ENCODE measurements around the gene BAD. TPM values are rescaled to one million over a fixed set of nuclear protein-coding genes. Genes with fewer than 3 reads are reported as not detected.

BAD gene
- total RNA-seq, 1 experiment from 2014 or later: 34.7 TPM

GRCh38 chr11:64244966-64245365 is 39.5 kb downstream of the BAD start:
- TF ChIP-seq AFF4 (CRISPR knock-in tag; IDR thresholded peaks at IDR 0.05; ENCODE audit: borderline replicate concordance): no peak
- TF ChIP-seq FOXK1 (CRISPR knock-in tag; IDR thresholded peaks at IDR 0.05): 0 out of 2 replicates have a peak, but pooled peaks have one; percentile 38
- 0 out of 2 replicates have a peak, but pooled peaks have one; percentile 23 for TF ChIP-seq ETV6 (CRISPR knock-in tag; IDR thresholded peaks at IDR 0.05)
- Mint-ChIP-seq H3K27me3 (ENCODE audit: low read depth) (no peaks in the 10 kb centered on the region), H3K9me3 (no peaks in the 10 kb centered on the region), H3K4me3 (peak overlapping the region; percentile 85), H3K36me3 (peaks cover 8% of the 10 kb centered on the region), H3K27ac (no peak overlapping the region), H3K4me1 (peaks cover 51% of the 10 kb centered on the region)
- ATAC-seq (no peak), DNase-seq (ENCODE audit: low spot score) (no peak)
- ChIA-PET POLR2A (interaction anchor here (0.8 to 1.9 kb wide), 5 partner anchors 22 to 96 kb away, joined by 3 to 6 read pairs (median 4); partner anchors contain the start of genes ESRRA and STIP1), CTCF (interaction anchor here (1.9 to 3.2 kb wide), 5 partner anchors 19 to 110 kb away, joined by 5 to 14 read pairs (median 8); partner anchors contain the start of genes NUDT22 and TRPT1)

DNA sequence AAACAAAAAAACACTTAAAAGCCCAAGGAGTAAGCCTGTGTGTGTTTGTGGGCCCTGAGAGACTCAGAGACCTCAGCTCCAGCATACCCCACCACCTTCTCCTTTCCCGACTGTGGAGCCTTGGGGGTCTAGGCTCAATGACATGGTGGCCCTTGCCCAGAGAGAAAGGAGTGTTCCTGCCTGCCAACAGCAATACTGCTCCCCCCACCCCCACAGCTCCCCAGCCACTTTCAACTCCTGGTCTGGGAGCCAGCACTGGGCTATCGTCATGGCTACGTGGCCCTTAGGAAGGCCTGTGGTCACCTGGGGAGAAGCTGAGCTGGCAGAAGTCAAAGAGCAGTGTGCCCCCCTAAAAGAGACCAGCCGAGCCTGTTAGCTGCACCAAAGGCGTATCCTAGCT is 40.4 kb downstream of the BAD start:
- peaks cover 44% of the 10 kb centered on the region for H3K4me1 Mint-ChIP-seq
- no peaks in the 10 kb centered on the region for H3K9me3 Mint-ChIP-seq
- peak overlapping the region; percentile 83 for H3K27ac Mint-ChIP-seq
- no peaks in the 10 kb centered on the region for H3K27me3 Mint-ChIP-seq (ENCODE audit: low read depth)
- ATAC-seq: no peak
- no peak for DNase-seq (ENCODE audit: low spot score)
- CTCF ChIA-PET: interaction anchor here (1.1 to 3.8 kb wide), 6 partner anchors 7 to 111 kb away, joined by 4 to 50 read pairs (median 10); partner anchors contain the start of gene PLCB3
- TF ChIP-seq, protein P1, sequence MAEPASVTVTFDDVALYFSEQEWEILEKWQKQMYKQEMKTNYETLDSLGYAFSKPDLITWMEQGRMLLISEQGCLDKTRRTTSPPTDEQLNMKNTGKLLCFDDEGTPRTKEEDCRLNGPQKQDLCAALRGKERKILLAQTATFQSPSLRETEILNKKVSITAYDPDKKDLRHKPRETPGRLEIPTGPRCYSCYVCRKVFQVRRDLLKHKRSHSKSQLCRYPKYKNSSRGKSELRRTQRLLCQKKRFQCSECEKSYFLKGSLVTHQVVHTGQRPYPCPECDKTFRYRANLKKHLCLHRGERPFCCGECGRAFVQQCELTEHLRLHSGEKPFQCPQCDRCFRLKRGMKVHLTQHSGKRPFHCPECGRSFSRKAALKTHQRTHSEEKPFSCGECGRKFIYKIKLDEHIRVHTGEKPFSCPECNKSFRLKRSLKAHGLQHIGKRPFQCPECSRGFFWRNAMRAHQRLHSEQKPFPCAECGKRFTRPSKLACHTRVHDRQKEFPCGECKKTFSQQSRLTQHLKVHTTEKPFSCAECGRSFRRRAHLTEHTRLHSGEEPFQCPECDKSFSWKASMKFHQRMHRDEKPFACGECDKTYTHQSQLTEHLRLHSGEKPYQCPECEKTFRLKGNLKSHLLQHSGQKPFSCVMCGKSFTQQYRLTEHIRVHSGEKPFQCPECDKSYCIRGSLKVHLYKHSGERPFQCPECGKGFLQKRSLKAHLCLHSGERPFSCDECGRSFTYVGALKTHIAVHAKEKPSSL (CRISPR knock-in tag; conservative IDR thresholded peaks at IDR 0.05): 0 out of 2 replicates have a peak, but pooled peaks have one; percentile 30
- TF ChIP-seq GRHL2 (CRISPR knock-in tag; IDR thresholded peaks at IDR 0.05; ENCODE audit: insufficient replicate concordance, severe bottlenecking): no peak
- H3K36me3 Mint-ChIP-seq: peaks cover 8% of the 10 kb centered on the region
- POLR2A ChIA-PET: interaction anchor here (0.6 to 1.8 kb wide), 6 partner anchors 15 to 1484 kb away, joined by 3 to 6 read pairs (median 4); partner anchors contain the start of gene TRPT1
- H3K4me3 Mint-ChIP-seq: peak overlapping the region; percentile 88

GRCh38 chr11:64243236-64243854 is 41.1 kb downstream of the BAD start:
- POLR2A ChIA-PET: interaction anchor here (0.6 to 1.8 kb wide), 6 partner anchors 15 to 1483 kb away, joined by 3 to 6 read pairs (median 4); partner anchors contain the start of gene STIP1
- CTCF ChIA-PET: interaction anchor here (1.1 to 3.8 kb wide), 6 partner anchors 8 to 112 kb away, joined by 4 to 50 read pairs (median 10); partner anchors contain the start of gene PLCB3
- Mint-ChIP-seq H3K27me3 (ENCODE audit: low read depth) (no peaks in the 10 kb centered on the region), H3K4me3 (peak overlapping the region; percentile 88), H3K27ac (peak overlapping the region; percentile 83), H3K4me1 (peaks cover 36% of the 10 kb centered on the region), H3K36me3 (peaks cover 9% of the 10 kb centered on the region), H3K9me3 (no peaks in the 10 kb centered on the region)
- DNase-seq (ENCODE audit: low spot score) (no peak), ATAC-seq (no peak)
- TF ChIP-seq JAZF1 (CRISPR knock-in tag; IDR thresholded peaks at IDR 0.05) (no peak), ZBTB21 (CRISPR knock-in tag; IDR thresholded peaks at IDR 0.05; ENCODE audit: borderline replicate concordance) (no peak), ZNF121 (CRISPR knock-in tag; IDR thresholded peaks at IDR 0.05) (0 out of 2 replicates have a peak, but pooled peaks have one; percentile 17), ZNF423 (CRISPR knock-in tag; IDR thresholded peaks at IDR 0.05) (no peak), ZNF532 (CRISPR knock-in tag; IDR thresholded peaks at IDR 0.05; ENCODE audit: borderline replicate concordance) (0 out of 2 replicates have a peak, but pooled peaks have one; percentile 18), NR1H2 (CRISPR knock-in tag; IDR thresholded peaks at IDR 0.05) (0 out of 2 replicates have a peak, but pooled peaks have one; percentile 20)
